GM18520 (cell line): Measurements from ENCODE around the gene MTA1.

Experiments used
- ATAC-seq: cut with Tn5 transposase; IDR thresholded peaks from one replicate; pipeline ENCODE4 v1.9.1; 2021; ENCODE audit not compliant: unreplicated experiment

Gene MTA1

DNA sequence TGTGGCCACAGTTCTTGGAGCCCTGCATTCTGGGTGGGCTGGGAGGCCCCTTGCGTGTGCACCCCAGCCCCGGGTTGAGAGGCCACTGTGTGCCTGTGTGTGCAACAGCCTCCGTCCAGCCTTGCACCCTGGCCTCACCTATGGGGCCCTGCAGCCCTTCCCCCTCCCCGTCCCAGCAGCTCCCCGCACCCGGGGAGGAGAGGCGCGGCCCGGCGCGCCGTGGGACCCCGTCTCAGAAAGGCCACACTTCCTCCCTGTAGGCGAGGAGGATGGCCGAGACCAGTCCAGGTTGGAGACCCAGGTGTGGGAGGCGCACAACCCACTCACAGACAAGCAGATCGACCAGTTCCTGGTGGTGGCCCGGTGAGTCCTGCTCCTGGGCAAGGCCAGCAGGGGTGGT, 38.4 kb downstream of the MTA1 start:
- ATAC-seq: no peak

DNA sequence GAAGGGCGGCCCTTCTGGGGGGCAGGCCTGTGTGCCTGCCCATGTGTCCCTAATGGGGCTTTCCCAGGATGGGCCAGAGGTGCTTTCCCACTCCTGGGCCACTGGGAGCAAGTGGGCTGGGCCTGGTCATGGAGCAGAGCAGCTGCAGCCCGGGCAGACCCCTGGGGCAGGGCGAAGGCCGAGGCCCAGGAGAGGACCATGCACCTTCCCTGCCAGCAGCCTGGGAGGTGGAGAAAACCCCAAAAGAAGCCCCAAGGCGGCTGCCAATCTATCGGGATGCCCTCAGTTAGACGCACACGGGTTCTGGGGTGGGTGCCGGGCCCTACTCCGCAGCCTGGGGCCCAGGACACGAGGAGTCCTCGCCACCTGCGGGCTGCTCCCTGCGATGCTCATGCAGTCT, 38.9 kb downstream of the MTA1 start:
- ATAC-seq: no peak

DNA sequence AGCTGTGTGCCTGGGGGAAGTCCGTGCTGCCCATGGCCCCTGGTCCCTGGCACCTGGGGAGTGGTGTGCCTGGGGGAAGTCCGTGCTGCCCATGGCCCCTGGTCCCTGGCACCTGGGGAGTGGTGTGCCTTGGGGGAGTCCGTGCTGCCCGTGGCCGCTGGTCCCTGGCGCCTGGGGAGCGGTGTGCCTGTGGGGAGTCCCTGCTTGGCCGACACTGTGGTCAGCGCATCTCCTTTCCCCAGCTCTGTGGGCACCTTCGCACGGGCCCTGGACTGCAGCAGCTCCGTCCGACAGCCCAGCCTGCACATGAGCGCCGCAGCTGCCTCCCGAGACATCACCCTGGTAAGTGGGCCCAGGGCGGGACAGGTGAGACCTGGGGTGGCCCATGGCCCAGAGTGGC, 40.5 kb downstream of the MTA1 start:
- no peak for ATAC-seq

DNA sequence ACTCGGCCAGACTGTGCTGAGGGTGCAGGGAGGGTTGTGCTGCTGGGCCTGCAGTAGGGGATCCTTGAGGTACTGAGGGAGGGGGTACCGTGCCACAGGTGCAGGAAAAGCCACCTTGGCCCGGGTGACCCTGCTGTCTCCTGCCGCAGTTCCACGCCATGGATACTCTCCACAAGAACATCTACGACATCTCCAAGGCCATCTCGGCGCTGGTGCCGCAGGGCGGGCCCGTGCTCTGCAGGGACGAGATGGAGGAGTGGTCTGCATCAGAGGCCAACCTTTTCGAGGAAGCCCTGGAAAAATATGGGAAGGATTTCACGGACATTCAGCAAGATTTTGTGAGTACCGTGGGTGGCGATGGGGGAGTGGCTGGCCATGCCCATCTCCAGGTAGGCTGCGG, 41.0 kb downstream of the MTA1 start:
- ATAC-seq: no peak

DNA sequence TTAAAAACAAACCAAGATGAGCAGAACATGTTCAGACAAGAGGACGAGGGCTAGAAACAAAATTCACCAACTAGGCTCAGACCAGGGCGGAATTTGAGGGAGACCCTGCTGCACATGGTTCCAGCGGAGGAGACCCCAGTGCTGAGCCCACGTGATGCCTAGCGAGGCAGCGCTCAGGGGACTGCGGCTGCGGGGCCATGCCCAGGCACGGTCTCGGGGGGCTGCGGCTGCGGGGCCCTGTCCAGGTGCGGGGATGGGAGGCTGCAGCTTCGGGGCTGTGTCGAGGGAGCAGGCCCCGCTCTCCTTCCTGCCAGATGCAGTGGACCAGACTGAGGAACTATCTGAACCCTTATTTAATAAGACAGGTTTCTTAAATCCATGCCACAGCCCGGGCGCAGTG, 42.3 kb downstream of the MTA1 start:
- ATAC-seq: no peak

DNA sequence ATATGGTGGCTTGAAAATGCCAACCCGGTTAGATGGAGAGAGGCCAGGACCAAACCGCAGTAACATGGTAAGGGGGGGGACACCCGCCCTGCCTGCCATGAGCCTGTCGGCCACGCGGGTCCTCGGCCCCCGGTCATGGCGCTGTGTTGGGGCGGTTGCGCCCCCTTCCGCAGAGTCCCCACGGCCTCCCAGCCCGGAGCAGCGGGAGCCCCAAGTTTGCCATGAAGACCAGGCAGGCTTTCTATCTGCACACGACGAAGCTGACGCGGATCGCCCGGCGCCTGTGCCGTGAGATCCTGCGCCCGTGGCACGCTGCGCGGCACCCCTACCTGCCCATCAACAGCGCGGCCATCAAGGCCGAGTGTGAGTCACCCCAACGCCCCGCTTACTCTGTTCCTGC, 44.9 kb downstream of the MTA1 start:
- ATAC-seq: no peak

DNA sequence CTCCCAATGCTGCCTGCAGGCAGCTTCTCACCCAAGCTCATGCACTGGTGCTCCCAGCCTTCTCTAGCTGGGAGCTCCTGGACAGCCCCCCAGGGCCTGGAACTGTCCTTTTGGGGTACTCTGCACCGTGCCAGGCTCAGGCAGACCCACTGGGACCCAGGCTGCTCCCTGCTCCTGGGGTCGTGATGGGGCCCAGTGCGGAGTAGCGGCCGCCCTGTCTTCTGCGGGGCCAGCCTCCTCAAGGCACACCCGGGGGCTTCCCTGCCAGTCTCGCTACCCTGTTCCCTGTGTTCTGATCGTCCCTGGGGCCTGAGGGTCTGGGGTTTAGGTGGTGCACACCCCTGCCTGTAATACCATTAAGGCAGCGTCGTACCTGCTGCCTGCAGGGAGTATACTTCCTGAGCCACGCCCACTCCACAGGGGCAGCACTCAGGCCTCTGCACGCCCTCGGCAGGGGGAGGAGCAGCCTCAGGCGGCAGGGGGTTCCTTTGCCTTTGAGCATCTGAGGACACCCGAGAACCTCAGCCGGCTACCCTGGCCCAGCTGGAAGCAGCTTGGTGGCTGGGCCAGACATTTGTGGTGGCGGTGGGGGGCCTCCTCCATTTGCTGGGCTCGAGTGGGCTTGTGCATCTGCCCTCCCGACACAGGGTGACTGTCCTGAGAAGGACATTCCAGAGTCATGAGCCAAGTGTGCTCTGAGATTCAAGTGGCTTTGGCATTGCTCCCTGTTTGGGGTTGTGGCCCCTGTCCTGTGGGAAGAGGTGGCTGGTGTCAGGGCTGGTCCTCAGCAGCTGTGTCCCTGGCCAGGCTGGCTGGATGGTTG, 45.8 kb downstream of the MTA1 start:
- no peak for ATAC-seq

DNA sequence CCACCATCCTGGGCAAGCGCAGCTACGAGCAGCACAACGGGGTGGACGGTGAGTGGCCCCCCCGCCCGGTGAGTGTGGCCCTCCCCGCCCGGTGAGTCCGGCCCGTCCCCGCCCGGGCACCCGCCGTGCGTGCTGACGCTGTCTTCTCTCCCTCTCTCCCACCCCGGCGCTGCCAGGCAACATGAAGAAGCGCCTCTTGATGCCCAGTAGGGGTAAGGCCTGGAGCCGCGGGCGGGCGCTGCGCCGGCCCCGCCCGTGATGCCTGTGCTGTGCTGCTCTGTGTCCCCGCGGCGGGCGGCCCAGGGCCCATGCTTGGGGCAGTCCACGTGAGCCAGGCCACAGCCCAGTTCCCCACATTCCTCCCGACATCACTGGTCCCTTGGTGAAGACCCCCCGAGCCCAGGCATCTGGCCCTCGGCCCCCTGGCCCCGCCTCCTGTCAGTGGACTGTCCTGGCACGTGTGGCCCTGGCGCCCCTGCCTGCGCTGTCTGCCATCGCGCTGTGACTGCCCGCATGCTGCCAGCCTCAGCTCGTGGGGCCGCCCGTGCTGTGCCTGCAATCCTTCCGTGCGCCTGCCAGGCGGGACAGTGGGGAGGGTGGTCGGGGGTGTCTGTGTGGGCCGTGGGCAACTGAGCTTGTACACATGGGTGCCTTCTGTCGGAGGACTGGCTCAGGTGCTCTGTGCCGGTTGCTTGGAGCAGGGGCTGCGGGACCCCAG, 47.1 kb downstream of the MTA1 start:
- no peak for ATAC-seq

DNA sequence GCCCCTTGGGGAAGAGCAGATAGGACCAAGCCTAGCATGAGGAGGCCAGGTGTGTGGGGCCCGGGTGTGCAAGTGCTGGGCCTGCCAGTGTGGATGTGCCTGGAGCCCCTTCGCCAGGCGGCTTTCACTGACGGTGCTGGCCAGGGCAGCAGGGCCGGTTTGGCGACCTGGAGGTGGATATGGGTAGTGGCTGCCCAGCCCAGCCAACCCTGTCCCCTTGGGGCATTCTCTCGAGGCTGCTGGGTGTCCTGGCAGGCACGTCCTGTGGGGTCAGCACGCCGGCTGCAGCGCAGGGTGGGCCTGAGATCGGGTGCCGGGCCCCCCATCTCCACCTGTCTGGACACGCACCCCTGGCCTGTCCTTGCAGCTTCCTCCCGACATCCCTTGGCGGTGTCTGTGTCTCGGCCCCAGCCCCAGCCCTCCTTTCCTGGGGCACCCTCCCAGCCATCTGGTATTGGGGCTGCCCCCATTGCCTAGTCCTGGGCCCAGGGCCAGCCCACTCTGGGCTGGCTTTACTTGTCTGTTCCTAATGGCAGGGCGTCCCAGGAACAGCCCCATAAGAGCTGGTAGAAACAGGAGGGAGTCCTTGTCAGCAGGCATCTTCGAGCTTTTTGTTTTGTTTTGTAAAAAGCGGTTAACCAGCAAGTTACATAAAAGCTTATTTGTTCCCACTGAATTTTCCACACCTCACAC, 47.8 kb downstream of the MTA1 start:
- no peak for ATAC-seq

DNA sequence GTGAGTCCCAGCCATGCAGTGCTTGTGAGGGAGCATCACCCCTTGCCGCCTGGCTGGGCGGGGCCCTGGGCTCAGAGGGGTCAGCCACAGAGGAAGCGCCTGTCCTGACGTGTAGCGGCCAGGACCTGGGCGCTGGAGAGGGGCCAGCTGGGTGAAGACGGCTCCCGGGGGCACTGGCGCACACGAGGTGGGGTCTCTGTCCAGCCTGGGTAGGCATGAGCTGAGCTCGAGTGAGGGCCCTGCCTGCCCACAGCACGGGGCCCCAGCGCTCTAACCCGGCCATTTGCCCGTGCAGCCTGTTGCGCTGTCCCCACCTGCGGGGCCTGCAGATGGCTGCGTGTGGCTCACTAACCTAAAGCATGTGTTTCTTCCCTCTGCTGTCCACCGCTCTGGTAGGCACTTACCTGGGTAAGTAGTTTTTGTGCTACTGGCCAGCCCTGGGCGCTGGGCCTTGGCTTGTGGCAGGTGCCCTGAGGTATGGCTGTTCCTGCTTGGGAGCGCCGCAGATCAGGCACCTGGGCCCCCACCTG, 48.4 kb downstream of the MTA1 start:
- ATAC-seq: no peak

DNA sequence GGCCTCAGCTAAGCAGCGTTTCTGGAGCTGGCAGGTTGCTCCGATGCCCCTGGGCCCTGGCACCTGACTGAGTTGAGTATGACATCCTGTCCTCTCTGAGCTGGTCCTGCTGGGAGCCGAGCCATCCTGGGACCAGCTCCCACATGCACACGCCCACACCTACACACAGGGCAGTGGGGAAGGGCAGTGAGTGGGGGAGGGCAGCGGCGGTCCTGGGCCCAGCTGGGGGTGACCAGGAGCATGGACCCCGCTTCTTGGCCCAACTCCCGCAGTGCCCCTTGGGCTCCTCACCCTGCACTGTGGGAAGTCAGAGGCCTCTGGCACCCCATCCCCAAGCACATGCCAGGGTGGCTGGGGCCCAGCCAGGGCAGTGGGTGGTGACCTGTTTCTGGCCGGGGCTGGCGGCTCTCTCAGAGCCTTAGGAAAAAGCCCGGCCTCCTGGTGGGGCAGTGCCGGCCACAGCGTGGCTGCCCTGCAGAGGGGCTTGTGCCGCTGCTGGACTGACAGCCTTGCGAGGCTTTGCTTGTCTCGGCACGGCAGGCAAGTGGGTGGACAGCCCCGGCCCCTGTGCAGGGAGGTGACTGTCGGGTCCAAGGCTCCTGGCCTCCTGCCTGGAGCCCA, 49.1 kb downstream of the MTA1 start:
- no peak for ATAC-seq

DNA sequence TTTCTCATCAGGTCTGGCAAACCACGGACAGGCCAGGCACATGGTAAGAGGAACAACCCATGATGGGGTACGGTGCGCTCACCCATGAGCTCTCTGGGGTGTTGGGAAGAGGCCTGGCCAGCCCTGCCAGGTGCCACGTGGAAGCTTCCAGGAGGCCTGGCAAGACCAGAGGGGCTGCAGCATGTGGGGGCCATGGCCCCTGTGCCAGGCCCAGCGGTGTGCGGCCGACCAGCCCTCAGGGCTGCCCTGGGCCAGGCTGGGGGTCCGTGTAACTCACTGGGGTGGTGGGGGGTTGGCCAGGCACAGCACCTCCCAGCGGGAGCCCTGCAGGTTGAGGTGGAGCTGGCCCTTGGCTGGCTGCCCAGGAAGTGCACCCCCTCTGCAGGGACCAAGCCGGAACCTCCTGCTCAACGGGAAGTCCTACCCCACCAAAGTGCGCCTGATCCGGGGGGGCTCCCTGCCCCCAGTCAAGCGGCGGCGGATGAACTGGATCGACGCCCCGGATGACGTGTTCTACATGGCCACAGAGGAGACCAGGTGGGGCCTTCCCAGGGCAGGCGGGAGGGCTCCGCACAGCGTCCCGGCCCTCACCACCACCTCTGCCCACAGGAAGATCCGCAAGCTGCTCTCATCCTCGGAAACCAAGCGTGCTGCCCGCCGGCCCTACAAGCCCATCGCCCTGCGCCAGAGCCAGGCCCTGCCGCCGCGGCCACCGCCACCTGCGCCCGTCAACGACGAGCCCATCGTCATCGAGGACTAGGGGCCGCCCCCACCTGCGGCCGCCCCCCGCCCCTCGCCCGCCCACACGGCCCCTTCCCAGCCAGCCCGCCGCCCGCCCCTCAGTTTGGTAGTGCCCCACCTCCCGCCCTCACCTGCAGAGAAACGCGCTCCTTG, 50.1 kb downstream of the MTA1 start:
- no peak for ATAC-seq

DNA sequence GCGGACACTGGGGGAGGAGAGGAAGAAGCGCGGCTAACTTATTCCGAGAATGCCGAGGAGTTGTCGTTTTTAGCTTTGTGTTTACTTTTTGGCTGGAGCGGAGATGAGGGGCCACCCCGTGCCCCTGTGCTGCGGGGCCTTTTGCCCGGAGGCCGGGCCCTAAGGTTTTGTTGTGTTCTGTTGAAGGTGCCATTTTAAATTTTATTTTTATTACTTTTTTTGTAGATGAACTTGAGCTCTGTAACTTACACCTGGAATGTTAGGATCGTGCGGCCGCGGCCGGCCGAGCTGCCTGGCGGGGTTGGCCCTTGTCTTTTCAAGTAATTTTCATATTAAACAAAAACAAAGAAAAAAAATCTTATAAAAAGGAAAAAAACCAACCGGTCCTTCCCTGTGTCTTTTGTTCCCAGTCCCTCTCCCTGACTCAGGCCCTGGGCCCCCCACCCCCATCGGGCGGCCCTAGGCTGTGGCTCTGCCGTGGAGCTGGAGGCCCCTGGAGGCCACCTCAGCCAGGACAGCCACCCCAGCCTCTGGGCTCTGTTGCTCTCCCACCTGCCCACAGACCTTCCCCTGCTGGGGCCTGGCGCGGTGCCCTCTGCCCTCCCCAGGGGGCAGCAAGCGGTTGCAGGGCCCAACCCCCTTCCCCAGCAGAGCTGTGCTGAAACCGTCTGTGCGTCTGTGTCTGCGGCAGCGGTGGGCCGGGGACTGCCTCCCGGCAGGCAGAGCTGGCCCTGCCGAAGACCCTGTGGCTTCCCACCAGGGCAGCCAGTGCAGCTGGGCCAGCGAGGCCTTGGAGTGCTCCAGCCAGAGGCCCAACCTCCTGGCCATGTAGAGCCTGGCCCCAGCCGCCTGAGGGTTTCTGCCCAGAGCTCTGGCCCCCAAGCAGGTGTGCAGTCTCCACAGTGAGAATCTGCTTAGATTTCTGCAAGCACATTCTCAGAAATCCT, 51.0 kb downstream of the MTA1 start:
- ATAC-seq: no peak

DNA sequence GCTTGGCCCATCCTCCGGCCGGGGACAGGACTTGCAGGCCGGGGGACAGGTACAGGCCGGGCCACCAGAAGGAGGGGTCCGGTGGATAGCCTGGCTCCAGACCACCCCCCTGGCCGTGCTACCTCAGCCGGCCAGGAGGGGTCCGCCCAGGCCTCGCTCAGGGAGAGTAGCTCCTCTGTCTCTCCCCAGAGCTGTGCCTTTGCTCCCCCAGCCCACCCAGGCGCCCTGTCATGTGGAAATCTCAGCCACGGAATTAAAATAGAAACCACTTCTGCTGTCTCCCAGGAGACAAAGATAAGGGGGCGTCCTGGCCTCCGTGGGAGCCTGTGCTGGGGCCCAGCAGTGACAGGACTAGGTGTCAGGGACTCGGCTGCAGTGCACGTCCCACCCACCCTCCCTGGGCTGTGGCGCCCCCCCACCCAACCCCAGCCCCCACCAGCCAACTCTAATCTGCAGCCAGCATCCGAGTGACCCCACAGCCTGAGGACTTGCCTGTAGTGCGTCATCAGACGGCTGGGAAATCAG, 51.7 kb downstream of the MTA1 start:
- no peak for ATAC-seq

DNA sequence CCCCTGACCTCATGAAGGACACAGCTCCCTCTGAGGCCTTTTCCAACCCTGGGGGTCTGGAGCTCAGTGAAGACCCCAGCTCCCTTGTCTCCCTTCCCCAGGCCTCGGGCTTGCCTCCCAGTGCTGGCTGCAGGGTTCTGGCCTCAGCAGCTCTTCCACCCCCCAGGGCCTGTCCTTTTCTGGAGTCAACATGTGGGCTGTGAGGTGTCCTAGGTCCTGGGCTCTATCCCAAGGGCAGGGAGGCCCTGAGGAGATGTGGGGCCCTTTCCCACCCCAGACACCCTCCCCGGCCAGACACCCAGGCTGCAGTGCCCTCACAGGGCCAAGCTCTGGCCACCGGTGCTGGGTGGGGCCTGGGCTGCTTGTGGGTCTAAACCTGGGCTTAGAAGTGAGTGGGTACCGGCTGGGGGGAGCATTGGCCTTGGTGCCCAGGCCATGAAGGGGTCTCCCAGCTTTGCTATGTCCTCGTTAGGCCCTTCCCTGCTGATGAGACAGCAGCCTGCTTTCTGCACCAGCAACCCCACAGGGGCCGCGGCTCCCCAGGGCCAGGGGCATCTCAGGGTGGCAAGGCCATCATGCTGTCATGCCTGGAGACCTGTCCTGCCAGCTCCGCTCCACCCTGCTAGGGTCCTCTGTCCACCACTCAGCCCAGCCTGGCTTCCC, 52.3 kb downstream of the MTA1 start:
- ATAC-seq: no peak

DNA sequence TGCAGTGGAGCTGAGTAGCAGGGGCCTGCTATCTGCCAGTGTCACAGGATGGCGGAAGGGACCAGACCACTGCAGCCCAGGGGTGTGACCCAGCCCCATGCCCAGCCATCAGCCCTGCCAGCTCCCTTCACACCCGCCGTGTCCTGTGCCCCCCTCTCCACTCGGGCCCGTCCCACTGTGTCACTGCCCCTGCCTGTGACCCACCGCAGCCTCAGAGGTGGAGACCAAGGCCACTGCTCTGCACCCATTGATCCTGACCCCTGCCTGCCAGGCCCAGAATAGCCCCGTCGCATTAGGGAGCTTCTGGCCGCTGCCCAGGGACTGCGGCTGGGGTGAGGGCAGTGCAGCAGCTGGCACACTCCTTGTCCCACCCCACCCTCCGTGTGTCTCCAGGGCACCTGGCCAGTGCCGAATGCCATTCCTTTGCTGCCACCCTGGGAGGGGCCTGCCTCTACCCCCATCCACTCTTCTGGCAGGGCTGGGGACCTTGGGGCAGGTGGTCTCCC, 52.9 kb downstream of the MTA1 start:
- no peak for ATAC-seq

DNA sequence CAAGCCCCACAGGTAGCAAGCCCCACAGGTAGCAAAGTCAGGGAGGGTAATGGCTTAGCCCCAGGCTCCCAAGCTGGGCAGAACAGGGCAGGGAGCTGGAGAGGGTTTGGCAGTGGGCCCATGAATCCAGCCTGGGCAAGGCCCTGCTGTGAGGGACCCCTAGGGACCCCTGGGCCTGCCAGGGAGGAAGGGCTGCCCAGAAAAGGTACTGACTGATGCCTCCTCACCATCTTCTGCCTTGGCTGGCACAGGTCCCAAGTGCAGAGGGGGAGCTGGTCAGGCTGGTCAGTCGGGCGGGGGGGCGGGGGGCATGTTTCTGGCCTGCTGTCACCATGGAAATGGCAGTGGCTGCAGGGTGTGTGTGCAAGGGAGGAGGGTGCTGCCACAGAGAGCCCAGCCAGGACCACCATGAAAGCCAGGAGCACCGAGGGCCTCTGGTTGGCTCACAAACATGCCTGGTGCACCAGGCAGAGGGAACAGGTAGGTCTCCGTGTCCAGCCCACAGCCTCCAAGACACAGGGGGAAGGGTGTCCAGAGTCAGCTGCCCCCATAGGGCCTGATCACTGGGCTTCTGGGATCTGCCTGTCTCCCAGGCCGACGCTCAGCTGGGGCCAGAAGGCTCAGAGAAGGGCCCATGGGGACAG, 53.5 kb downstream of the MTA1 start:
- no peak for ATAC-seq
